A549 (cell line): ENCODE results near the gene DGUOK.

Experiments
- BHLHE40 ChIP-seq: IDR thresholded peaks from 2 replicates; pipeline ENCODE4 v1.6.1; 2012; ENCODE audit warnings: low read depth, low read length, inconsistent platforms
- EP300 ChIP-seq, 2 experiments: fragments of >200 bp; sonication (Bioruptor Twin); formaldehyde crosslinking; IDR thresholded peaks; 2 replicates in 1 of 2; 3 replicates in 1 of 2; pipeline ENCODE4 v1.6.1; 2016 to 2017
- ESRRA ChIP-seq: fragments of 150-350 bp; IDR thresholded peaks from 2 replicates; pipeline ENCODE4 v1.6.1; 2014; ENCODE audit warnings: mild to moderate bottlenecking, low read length, borderline replicate concordance
- HMGXB4 ChIP-seq: fragments of 250-450 bp; sonication (Bioruptor Pico); IDR thresholded peaks from 2 replicates; pipeline ENCODE4 v1.5.0; 2021; ENCODE audit warnings: mild to moderate bottlenecking, moderate library complexity, borderline replicate concordance
- MAFK ChIP-seq: fragments of 450-650 bp; IDR thresholded peaks from 2 replicates; pipeline ENCODE4 v1.6.1; 2014; ENCODE audit not compliant: partially characterized antibody
- MAX ChIP-seq: IDR thresholded peaks from 2 replicates; pipeline ENCODE4 v1.6.1; 2012
- PBX3 ChIP-seq: IDR thresholded peaks from 2 replicates; pipeline ENCODE4 v1.6.1; 2012
- PHF8 ChIP-seq: fragments of 200-600 bp; sonication (generic); IDR thresholded peaks from 2 replicates; pipeline ENCODE4 v1.6.1; 2016; ENCODE audit warnings: low read depth, mild to moderate bottlenecking, antibody characterized with exemption, moderate library complexity, borderline replicate concordance
- RAD21 ChIP-seq, 2 experiments: fragments of >200 bp in 1 of 2; sonication (Bioruptor Twin) in 1 of 2; formaldehyde crosslinking in 1 of 2; IDR thresholded peaks in 1 of 2; conservative IDR thresholded peaks in 1 of 2; 2 replicates in 1 of 2; 3 replicates in 1 of 2; pipeline ENCODE4 v1.6.1; 2012 to 2018; ENCODE audit warnings: inconsistent platforms in 1 of 2
- REST ChIP-seq: fragments of 200-600 bp; sonication (generic); IDR thresholded peaks from 2 replicates; pipeline ENCODE4 v1.6.1; 2016; ENCODE audit warnings: antibody characterized with exemption, mild to moderate bottlenecking, moderate library complexity
- ZFP36 ChIP-seq: fragments of 450-650 bp; IDR thresholded peaks from 2 replicates; pipeline ENCODE4 v1.6.1; 2014; ENCODE audit warnings: borderline replicate concordance; ENCODE audit not compliant: partially characterized antibody
- TF ChIP-seq, protein P1 (sequence below): fragments of >200 bp; sonication (Bioruptor Twin); formaldehyde crosslinking; IDR thresholded peaks from 3 replicates; pipeline ENCODE4 v1.5.1; 2016

GRCh38 chr2:73984203-73984921, 57.7 kb downstream of the DGUOK start, which contains the start of gene TET3:
- no peak for TF ChIP-seq ZFP36
- TF ChIP-seq, protein P1, sequence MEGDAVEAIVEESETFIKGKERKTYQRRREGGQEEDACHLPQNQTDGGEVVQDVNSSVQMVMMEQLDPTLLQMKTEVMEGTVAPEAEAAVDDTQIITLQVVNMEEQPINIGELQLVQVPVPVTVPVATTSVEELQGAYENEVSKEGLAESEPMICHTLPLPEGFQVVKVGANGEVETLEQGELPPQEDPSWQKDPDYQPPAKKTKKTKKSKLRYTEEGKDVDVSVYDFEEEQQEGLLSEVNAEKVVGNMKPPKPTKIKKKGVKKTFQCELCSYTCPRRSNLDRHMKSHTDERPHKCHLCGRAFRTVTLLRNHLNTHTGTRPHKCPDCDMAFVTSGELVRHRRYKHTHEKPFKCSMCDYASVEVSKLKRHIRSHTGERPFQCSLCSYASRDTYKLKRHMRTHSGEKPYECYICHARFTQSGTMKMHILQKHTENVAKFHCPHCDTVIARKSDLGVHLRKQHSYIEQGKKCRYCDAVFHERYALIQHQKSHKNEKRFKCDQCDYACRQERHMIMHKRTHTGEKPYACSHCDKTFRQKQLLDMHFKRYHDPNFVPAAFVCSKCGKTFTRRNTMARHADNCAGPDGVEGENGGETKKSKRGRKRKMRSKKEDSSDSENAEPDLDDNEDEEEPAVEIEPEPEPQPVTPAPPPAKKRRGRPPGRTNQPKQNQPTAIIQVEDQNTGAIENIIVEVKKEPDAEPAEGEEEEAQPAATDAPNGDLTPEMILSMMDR, result no peak
- no peak for TF ChIP-seq ESRRA
- peak; percentile 67; the same call in 1 of the 2 replicates for TF ChIP-seq PHF8
- no peak for TF ChIP-seq REST
- peak; percentile 86 for TF ChIP-seq MAX
- TF ChIP-seq PBX3, result no peak
- peak; percentile 77 for TF ChIP-seq BHLHE40
- no peak for TF ChIP-seq MAFK
- no peak for TF ChIP-seq HMGXB4 (CRISPR knock-in tag)
- TF ChIP-seq EP300 (IDR thresholded peaks at IDR 0.05), result no peak
- TF ChIP-seq RAD21 (conservative IDR thresholded peaks at IDR 0.05 in 1 of 2, IDR thresholded peaks at IDR 0.05 in 1 of 2), result no peak
